Colon (tissue), 2 donors: Measurements from ENCODE around the gene DCTPP1.
"Not testable (repeated sequence)": the region's sequence is repeated elsewhere in the genome, so short reads cannot be mapped to it uniquely, and the experiment has no call there.

Source experiments
- FAIRE-seq: peaks from 2 replicates; lab custom pipeline; 2012; peaks lifted over from hg19 to GRCh38; lab: Jason Lieb, UNC
- donor health status: control.
- donor health status: control.

The DCTPP1 gene

DNA sequence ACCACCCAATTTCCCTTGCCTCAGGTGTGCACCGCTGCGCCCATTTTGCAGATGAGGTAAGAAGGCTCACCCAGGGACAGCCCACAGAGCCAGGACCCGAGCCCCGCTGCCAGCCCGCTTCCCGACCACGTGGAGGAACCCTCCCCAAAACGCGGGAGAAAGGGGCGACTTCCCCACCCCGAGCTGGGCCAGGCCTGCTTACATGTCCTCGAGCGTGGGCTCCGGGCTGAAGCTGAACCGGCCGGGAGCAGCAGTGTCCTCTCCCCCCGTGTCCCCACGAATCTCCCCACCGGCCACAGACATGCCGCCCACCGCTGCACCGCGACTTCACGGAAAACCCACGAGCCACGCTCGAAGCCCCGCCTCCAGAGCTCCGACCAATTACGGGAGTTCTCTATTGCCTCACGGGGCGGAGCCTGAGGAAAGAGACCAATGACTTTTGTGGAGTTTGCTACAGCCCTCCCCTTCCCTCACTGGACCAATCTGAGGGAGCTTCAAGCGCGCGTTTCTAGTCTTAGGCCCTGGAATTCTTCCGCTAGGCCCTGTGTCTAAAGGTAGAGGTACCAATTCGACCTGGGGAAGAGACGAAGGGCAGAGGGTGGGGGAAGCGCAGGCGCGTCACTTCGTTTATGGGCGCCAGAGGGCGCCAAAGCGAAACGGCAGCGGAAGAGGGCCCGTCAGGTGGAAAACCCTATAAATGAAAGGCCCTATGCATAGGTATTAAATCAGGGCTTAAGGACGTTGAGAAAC, at the start of gene DCTPP1:
Gene DCTPP1 (minus strand): TSS at position 353 of the 750 bp plus-strand sequence. CDS start 50 bp downstream, at position 303.
- no peak for FAIRE-seq

DNA sequence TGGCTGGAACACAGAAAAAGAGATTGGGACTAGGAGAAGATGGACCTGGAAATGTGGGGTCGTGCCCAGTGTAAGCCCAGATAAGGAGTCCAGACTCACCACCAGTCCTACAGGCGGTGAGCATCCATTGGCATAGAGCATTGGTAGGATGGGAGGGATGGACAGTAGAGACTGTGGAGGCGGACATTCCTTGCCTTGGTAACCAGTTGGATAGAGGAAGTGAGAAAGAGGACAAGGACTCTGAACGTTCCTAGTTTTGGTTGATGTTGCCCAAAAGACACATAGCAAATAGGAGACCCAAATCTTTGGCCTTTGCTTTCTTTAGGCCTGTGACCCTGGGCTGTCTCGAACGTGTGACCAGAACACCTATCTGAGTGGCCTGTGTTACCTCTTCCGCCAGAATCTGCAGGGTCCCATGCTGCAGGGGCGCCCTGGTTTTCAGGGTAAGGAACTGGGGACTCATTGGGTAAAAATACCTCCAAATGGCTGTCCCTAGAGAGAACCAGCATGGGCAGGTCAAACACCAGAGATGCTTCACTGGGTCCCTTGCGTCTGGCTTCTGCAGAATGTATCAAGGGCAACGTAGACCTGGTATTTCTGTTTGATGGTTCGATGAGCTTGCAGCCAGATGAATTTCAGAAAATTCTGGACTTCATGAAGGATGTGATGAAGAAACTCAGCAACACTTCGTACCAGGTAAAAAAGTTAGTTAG, 49.1 kb upstream of the DCTPP1 start:
- no peak for FAIRE-seq

DNA sequence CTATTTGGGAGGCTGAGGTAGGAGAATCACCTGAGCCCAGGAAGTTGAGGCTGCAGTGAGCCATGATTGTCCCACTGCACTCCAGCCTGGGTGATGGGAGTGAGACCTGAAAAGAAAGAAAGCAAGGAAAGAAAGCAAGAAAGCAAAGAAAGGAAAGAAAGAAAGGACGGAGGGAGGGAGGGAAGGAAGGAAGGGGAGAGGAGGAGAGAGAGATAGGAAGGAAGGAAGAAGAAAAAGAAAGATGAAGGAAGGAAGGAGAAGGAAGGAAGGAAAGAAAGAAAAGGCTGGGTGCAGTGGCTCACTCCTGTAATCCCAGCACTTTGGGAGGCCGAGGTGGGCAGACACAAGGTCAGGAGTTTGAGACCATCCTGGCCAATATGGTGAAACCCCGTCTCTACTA, 47.9 kb upstream of the DCTPP1 start:
- not testable (repeated sequence) for FAIRE-seq

DNA sequence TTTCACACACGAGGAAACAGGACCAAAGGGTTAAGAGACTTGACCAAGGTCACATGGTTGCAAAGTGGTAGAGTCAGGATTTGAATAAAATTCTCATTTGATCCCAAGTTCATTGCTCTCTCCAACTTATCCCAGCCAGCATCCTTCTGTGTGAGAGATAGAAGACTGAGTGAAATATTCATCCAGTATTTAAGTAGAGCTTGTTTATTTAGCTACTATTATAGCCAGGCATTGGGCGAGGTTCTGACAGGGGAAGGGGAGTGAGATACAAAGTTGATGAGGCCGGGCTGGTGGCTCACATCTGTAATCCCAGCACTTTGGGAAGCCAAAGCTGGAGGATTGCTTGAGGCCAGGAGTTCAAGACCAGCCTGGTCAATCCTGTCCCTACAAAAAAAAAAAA, 47.2 kb upstream of the DCTPP1 start:
- FAIRE-seq = no peak

DNA sequence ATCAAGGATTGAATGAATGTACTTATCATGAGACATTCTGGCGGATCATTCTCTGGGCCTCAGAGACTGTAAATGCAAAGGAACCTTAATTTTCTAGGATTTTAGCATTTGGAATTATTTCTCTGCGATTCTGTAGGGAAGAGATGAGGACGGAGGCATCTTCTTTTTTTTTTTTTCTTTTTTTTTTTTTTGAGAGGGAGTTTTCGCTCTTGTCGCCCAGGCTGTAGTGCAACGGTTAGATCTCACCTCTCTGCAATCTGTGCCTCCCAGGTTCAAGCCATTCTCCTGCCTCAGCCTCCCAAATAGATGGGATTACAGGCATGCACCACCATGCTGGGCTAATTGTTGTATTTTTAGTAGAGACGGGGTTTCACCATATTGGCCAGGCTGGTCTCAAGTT, 44.9 kb upstream of the DCTPP1 start:
- FAIRE-seq = no peak

DNA sequence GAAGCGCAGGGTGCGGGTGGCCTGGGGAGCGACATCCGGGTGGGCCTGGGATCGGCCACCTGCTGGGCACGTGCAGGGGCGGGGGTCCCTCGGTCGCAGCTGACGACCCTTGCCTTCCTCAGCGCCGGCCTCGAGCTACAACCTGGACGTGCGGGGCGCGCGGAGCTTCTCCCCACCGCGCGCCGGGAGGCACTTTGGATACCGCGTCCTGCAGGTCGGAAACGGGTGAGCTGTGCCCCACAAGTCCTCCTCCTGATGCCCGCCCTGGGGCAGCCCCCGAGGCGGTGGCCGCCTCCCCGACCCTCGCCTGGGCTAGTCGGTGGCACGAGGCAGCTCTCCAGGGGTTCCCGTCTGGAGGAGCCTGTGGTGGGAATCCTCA, 44.2 kb upstream of the DCTPP1 start:
- no peak for FAIRE-seq

DNA sequence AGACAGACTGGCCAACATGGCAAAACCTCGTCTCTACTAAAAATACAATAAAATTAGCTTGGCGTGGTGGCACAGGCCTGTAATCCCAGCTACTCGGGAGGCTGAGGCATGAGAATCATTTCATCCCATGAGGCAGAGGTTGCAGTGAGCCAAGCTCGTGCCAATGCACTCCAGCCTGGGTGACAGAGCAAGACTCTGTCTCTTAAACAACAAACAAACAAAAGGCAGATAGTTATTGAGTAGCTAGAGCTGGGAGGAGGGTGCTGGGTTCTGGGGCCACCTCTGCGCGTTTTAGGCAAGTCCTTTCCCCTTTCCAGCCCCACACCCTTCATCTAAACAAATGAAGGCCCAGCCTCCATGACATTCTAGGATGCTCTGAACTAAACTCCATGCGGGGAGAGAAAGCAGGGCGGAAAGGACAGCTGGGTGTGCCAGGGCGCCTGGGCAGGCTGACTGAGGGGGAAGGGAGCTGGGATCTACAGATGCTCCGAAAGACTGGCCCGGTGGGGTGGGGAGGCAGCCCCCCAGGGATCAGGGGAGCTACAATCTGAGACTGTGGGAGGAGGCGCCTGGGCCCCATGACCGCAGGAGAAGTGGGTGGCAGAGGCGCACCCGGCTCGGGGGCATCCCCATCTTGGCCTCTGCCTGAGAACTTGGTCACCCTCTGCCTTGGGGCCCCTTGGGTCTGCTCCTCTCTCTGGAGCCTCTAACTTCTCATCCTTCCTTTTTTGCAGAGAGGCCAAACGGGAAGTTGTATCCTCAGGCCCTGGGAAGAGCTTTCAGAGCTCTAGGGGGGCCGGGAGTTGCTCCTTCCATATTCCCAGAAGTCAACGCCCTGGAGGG, 43.6 kb upstream of the DCTPP1 start:
- FAIRE-seq = no peak

DNA sequence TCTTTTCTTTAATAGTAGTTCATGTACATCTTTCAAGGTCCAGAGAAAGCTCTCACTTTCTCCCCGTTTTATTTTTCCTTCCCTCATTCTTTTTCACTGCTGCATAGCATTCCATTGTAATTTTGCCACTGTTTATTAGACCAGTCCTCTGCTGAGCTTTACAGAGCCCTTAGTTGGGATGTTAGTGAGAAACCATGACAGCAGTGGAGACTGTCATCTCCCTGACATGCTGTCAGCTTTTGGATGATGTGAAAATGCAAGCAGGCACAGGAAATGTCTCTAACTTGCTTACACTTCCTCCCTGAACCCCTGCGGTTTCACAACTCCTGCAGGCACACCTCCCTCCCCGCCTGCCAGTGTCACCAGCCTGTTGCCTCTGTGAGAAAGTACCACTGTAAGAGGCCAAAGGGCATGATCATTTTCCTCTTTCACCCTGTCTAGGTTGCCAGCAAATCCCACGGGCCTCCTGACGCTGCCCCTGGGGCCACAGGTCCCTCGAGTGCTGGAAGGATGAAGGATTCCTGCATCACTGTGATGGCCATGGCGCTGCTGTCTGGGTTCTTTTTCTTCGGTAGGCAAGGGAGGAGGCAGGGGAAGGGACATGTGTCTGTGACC, 42.6 kb upstream of the DCTPP1 start, which contains the start of gene ITGAL:
Gene ITGAL (plus strand): TSS at position 415 of the 615 bp plus-strand sequence. CDS start 96 bp downstream, at position 511.
- no peak for FAIRE-seq

DNA sequence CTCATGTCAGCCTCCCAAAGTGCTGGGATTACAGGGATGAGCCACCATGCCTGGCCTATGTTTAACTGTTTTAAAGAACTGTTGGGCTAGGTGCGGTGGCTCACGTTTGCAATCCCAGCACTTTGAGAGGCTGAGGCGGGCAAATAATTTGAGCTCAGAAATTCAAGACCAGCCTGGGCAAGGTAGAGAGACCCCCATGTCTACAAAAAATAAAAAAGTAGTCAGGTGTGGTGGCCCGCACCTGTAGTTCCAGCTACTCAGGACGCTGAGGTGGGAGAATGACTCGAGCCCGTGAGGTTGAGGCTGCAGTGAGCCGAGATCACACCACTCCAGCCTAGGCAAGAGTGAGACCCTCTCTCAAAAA, 40.8 kb upstream of the DCTPP1 start:
- no peak for FAIRE-seq

DNA sequence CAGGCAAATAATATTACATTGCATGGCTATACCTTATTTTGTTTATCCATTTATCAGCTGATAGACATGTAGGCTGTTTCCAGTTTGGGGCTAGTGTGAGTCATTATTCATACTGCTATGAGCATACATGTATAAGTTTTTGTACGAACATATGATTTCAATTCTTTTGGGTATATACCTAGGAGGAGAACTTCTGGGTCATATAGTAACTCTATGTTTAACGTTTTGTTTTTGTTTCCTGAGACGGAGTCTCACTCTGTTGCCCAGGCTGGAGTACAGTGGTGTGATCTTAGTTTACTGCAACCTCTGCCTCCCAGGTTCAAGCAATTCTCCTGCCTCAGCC, 40.3 kb upstream of the DCTPP1 start:
- FAIRE-seq = no peak

DNA sequence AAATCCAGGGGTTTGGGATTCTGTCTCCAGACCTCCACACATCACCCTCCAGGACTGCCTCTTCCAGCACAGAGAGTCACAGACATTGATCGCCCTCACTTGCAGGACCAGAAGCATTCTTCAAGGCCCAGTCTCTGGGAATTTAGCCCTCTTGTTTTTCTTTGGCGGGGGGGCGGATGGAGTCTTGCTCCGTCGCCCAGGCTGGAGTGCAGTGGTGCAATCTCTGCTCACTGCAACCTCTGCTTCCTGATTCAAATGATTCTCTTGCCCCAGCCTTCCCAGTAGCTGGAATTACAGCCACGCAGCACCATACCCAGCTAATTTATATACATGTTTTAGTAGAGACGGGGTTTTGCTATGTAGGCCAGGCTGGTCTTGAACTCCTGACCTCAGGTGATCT, 34.2 kb upstream of the DCTPP1 start:
- FAIRE-seq = no peak

DNA sequence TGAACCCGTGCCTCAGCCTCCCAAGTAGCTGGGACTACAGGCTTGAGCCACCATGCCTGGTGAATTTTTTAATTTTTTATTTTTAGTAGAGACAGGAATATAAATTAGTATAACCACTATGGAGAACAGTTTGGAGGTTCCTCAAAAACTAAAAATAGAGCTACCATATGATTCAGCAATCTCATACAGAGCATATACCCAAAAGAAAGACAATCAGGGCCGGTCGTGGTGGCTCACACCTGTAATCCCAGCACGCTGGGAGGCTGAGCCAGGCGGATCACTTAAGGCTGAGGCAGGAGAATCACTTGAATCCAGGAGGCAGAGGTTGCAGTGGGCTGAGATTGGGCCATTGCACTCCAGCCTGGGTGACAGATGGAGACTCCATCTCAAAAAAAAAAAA, 31.6 kb upstream of the DCTPP1 start:
- FAIRE-seq = not testable (repeated sequence)

DNA sequence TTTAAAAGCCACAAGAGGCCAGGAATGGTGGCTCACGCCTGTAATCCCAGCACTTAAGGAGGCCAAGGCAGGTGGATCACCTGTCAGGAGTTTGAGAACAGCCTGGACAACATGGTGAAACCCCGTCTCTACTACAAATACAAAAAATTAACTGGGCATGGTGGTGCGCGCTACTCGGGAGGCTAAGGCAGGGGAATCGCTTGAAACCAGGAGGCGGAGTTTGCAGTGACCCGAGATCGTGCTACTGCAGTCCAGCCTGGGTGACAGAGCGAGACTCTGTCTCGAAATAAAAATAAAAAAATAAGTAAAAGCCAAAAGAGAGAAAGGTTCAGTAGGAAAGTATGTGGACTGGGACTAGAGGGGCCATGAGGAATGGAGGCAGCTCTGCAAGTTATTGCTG, 29.6 kb upstream of the DCTPP1 start:
- FAIRE-seq = no peak

DNA sequence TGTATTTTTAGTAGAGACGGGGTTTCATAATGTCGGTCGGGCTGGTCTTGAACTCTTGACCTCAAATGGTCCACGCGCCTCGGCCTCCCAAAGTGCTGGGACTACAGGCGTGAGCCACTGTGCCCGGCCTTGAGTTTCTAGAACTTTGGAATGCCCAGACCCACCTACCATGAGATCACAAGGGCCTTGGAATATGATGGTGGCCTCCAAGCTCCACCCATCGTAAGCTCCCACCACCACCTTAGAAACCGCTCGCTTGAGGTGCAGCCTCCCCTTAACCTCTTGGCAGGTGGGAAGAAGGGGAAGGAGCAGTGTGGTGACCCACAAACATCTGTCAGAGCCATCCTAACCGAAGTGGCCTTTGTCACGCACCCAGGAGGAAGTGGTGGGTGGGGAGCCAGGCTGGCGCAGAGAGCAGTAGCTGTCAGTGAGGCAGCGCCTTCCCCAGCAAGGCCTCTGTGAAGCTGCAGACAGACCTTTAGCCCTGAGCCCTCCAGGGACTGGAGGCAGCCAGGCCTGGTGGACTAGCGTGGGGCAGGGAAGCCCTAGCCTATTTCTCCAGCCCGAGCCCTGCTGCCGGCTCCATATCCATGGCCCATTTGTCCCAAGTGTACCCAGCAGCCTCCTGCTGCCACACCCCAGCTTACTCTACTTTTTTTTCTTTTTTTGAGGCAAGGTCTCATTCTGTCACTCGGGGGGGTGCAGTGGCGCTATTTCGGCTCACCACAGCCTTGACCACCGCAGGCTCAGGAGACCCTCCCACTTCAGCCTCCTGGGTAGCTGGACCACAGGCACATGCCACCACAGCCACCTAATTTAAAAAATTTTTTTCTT, 28.9 kb upstream of the DCTPP1 start:
- FAIRE-seq = no peak

DNA sequence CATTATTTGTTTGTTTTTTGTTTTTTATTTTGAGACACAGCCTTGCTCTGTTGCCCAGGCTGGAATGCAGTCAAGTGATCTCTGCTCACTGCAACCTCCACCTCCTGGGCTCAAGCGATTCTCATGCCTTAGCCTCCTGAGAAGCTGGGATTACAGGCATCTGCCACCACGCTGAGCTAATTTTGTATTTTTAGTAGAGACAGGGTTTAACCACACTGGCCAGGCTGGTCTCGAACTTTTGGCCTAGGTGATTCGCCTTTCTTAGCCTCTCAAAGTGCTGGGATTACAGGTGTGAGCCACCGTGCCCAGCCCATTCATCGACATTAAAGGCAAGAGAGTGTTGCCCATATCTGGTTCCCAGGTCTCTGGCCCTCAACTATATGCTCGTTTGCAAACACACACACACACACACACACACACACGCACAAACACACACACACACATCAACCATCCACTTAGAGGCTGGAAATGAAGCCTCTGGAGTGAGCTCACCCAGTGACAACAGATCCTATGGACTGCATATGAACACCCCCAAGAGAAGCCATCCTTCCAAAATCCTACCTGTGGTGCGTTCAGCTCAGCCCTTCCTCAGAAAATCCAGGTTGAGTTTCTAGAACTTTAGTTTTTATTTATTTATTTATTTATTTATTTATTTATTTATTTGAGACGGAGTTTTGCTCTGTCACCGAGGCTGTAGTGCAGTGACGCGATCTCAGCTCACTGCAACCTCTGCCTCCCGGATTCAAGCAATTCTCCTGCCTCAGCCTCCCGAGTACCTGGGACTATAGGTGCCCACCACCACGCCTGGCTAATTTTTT, 28.1 kb upstream of the DCTPP1 start:
- FAIRE-seq = no peak

DNA sequence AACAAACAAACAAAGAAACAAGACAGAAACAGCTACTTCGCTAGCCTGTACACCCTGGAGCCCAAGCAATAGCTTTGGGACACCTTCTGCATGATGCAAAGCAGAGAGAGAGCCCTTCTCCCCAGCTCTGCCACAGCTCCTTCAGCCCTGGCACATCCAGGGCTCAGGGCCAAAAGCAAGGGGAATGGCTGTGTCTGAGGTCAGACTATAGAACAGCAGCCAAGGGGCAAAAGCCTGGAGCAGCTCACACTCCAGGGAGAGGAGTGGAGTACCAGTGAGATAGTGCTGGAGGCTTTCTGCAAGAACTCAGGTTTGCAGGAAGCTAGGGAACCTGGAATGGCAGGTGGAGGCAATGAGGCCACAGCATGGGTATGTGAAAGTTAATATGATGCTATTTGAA, 27.4 kb upstream of the DCTPP1 start:
- no peak for FAIRE-seq

DNA sequence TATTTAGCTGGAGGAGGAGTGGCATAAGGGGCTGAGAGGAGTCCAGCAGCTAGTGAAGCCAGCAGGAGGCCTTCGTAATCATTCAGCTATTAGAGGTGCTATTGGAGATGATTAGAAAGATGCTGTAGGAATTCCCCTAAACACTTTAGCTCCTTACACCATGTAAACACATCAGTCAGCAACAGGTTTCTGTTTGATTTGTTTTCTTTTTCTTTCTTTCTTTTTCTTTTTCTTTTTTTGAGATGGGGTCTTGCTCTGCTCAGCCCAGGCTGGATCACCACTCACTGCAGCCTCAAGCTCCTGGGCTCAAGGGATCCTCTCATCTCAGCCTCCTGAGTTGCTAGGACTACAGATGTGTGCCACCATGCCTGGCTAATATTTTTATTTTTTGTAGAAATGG, 26.5 kb upstream of the DCTPP1 start:
- FAIRE-seq = no peak

DNA sequence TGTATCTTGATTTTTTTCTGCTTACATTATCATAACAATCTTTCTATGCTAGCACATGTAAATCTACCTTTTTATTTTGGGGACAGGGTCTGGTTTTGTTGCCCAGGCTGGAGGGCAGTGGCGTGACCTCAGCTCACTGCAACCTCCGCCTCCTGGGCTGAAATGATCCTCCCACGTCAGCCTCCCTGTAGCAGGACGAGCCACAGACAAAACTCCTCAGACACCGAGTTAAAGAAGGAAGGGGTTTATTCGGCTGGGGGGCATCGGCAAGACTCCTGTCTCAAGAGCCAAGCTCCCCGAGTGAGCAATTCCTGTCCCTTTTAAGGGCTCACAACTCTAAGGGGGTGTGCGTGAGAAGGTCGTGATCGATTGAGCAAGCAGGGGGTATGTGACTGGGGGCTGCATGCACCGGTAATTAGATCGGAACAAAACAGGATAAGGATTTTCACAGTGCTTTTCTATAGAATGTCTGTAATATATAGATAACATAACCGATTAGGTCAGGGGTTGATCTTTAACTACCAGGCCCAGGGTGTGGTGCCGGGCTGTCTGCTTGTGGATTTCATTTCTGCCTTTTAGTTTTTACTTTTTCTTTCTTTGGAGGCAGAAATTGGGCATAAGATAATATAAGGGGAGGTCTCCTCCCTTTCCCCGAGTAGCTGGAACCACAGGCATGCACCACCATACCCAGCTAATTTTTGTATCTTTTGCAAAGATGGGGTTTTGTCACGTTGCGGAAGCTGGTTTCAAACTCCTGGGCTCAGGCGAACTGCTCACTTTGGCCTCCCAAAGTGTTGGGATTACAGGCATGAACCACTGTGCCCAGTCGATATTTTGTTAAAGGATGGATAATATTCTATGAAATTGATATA, 23.1 kb upstream of the DCTPP1 start:
- FAIRE-seq = not testable (repeated sequence)

DNA sequence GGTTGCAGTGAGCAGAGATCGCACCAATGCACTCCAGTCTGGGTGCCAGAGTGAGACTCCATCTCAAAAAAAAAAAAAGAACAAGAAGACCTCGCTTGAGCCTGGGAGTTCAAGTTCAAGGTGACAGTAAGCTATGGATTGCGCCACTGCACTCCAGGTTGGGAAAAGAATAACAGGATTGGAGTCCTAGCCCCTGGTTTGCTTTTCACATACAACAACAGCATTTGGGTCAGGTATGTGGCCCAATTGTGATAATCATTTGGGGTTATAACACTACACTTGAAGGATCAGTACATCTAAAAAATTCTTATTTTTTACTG, 19.2 kb upstream of the DCTPP1 start:
- no peak for FAIRE-seq
